RWPE2 (cell line): ENCODE data around the gene GRIN2D.

Source experiments
- ATAC-seq: fragments of 200-7000 bp; cut with Tn5 transposase; 3 replicates; pipeline ENCODE4 v1.9.1; 2021; ENCODE audit warnings: low read depth
- DNase-seq: peaks from one replicate; pipeline ENCODE4 v3.0.0-alpha.2; 2020; ENCODE audit warnings: low spot score
- H3K27ac ChIP-seq: fragments of 450-650 bp; 2 replicates; pipeline ENCODE4 v1.5.1; 2017; ENCODE audit warnings: mild to moderate bottlenecking; ENCODE audit not compliant: poor library complexity, severe bottlenecking
- H3K27me3 ChIP-seq: fragments of 250-450 bp; sonication (Bioruptor Pico); 2 replicates; pipeline ENCODE4 v1.5.1; 2021; ENCODE audit warnings: mild to moderate bottlenecking, moderate library complexity; ENCODE audit not compliant: insufficient read depth, poor library complexity, severe bottlenecking
- H3K36me3 ChIP-seq: fragments of 250-450 bp; sonication (Bioruptor Pico); 2 replicates; pipeline ENCODE4 v1.5.1; 2020; ENCODE audit warnings: low read depth, mild to moderate bottlenecking, moderate library complexity
- H3K4me1 ChIP-seq: fragments of 250-450 bp; sonication (Bioruptor Pico); 2 replicates; pipeline ENCODE4 v1.5.1; 2021; ENCODE audit warnings: mild to moderate bottlenecking, moderate library complexity; ENCODE audit not compliant: insufficient read depth, poor library complexity, severe bottlenecking
- H3K4me3 ChIP-seq: fragments of 250-450 bp; sonication (Bioruptor Pico); 2 replicates; pipeline ENCODE4 v1.5.1; 2021; ENCODE audit warnings: mild to moderate bottlenecking, moderate library complexity; ENCODE audit not compliant: severe bottlenecking
- H3K9me3 ChIP-seq: fragments of 250-450 bp; sonication (Bioruptor Pico); 2 replicates; pipeline ENCODE4 v1.5.1; 2021; ENCODE audit warnings: mild to moderate bottlenecking, moderate library complexity; ENCODE audit not compliant: severe bottlenecking
- TF ChIP-seq, protein P1 (sequence below): fragments of 450-650 bp; IDR thresholded peaks from one replicate; pipeline ENCODE4 v1.5.1; 2017; ENCODE audit warnings: mild to moderate bottlenecking, moderate library complexity; ENCODE audit not compliant: poor library complexity, severe bottlenecking

GRIN2D gene

DNA sequence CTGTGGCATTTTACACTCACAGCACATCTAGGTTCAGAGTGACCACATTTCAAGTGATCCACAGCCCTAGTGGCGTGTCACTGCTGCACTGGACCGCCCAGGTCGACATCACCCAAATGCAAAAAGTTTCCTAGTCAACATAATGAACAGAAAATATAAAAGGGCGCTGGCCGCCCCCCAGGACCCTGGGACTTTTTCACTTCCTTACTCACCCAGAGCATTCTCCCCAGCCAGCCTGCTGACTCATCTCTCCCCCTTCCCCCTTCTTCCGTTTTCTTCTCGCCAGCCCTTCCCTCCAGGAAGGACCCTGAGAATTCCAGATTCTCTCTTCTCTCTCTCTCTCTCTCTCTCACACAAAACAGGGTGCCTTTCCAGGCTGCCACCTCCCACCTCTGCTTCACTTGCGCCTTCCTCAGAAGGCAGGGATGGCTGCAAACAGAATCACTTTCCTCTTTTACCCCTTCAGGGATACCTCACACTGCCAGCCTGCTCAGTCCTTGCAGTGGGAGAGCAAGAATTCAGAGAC, 31.3 kb downstream of the GRIN2D start:
- peak; percentile 83 for ATAC-seq
- Histone ChIP-seq H3K27me3 (no peaks in the 10 kb centered on the region), H3K4me1 (peaks cover 6% of the 10 kb centered on the region), H3K4me3 (no peak overlapping the region), H3K9me3 (no peaks in the 10 kb centered on the region), H3K27ac (peak overlapping the region; percentile 53), H3K36me3 (no peaks in the 10 kb centered on the region)
- TF ChIP-seq, protein P1, sequence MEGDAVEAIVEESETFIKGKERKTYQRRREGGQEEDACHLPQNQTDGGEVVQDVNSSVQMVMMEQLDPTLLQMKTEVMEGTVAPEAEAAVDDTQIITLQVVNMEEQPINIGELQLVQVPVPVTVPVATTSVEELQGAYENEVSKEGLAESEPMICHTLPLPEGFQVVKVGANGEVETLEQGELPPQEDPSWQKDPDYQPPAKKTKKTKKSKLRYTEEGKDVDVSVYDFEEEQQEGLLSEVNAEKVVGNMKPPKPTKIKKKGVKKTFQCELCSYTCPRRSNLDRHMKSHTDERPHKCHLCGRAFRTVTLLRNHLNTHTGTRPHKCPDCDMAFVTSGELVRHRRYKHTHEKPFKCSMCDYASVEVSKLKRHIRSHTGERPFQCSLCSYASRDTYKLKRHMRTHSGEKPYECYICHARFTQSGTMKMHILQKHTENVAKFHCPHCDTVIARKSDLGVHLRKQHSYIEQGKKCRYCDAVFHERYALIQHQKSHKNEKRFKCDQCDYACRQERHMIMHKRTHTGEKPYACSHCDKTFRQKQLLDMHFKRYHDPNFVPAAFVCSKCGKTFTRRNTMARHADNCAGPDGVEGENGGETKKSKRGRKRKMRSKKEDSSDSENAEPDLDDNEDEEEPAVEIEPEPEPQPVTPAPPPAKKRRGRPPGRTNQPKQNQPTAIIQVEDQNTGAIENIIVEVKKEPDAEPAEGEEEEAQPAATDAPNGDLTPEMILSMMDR = no peak
- no peak for DNase-seq

DNA sequence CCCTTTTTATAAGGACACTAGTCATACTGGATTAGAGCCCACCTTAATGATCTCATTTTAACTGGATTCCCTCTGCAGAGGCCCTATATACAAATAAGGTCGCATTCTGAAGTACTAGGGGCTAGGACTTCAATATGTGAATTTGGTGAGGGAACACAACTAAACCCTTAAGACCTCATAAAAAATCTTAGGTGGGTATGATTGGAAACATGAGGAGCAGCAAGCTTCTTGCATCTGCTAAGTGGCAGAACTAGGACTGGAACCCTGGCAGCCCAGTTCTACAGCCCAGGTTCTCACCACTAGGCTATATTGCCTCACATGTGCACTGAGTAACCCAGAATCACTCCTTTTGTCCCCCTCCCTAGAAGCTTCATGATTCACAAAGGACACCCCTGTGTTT, 35.2 kb downstream of the GRIN2D start:
- TF ChIP-seq, protein P1 = no peak
- no peak overlapping the region for H3K27ac ChIP-seq
- H3K27me3 ChIP-seq = no peaks in the 10 kb centered on the region
- H3K4me3 ChIP-seq = no peak overlapping the region
- peaks cover 6% of the 10 kb centered on the region for H3K4me1 ChIP-seq
- no peaks in the 10 kb centered on the region for H3K36me3 ChIP-seq
- DNase-seq (no peak), ATAC-seq (no peak)
- H3K9me3 ChIP-seq = no peaks in the 10 kb centered on the region

DNA sequence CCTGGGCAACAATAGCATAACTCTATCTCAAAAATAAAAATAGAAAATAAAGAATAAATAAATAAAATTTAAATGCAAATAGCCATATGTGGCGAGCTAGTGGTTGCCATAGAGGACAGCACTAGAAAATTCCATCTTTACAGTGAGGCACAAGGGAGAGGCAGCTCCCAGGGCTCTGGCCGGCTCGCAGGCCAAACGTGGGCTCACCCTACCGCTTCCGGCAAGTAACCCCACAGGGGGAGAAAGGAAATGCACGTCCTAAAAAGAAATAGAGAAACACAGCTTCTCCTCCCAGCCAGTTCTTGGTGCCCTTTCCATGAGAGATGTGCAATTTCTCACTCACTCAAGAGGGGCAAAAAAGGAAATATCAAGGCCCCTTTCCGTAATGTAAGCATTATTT, 39.9 kb downstream of the GRIN2D start:
- Histone ChIP-seq H3K4me3 (no peak overlapping the region), H3K27ac (no peak overlapping the region), H3K4me1 (no peaks in the 10 kb centered on the region), H3K27me3 (no peaks in the 10 kb centered on the region), H3K36me3 (no peaks in the 10 kb centered on the region), H3K9me3 (no peaks in the 10 kb centered on the region)
- DNase-seq (no peak), ATAC-seq (no peak)
- TF ChIP-seq, protein P1 = no peak

DNA sequence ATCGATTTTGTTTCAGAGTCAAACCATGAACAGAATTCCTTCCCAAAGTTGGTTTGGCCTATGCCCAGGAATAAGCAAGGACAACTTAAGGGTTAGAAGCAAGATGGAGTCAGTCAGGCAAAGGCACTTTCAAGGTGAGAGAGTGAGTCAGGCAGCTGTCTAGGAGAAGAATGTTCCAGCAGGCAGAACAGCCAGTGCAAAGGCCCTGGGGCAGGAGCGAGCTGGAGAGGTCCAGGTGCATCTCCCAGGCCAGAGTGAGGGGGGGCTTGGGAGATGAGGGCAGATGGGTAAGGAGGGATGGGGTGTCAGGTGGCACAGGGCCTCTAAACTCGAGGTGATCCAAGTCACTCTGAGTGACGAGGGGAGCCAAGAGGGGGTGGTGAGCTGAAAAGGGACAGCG, 43.1 kb downstream of the GRIN2D start:
- ATAC-seq (no peak), DNase-seq (no peak)
- no peaks in the 10 kb centered on the region for H3K36me3 ChIP-seq
- no peak overlapping the region for H3K27ac ChIP-seq
- H3K27me3 ChIP-seq = no peaks in the 10 kb centered on the region
- no peaks in the 10 kb centered on the region for H3K4me1 ChIP-seq
- no peak overlapping the region for H3K4me3 ChIP-seq
- no peaks in the 10 kb centered on the region for H3K9me3 ChIP-seq
- TF ChIP-seq, protein P1 = no peak

DNA sequence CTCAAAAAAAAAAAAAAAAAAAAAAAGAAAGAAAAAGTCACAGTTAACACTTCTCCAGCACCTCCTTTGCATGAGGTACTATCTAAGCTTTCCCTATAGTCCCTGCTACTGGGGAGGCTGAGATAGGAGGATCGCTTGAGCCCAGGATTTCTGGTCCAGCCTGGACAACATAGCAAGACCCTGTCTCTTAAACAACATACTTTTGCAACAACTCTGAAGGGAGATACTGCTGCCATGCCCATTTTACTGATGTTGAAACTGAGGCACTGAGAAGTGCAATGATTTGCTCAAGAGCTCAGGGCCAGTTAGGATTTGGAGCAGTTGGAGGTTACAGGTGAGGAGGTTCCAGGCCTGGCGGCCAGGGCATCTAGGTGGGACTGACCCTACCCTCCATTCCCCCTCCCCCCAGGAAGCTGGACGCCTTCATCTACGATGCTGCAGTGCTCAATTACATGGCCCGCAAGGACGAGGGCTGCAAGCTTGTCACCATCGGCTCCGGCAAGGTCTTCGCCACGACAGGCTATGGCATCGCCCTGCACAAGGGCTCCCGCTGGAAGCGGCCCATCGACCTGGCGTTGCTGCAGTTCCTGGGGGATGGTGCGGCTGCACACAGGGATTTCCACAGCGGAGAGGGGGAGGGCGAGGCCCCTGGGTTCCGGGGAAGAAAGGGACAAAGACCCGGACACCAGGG, 48.0 kb downstream of the GRIN2D start:
- H3K27ac ChIP-seq = no peak overlapping the region
- H3K9me3 ChIP-seq = no peaks in the 10 kb centered on the region
- DNase-seq (no peak), ATAC-seq (no peak)
- H3K4me1 ChIP-seq = peaks cover 6% of the 10 kb centered on the region
- peaks cover 12% of the 10 kb centered on the region for H3K27me3 ChIP-seq
- H3K36me3 ChIP-seq = no peaks in the 10 kb centered on the region
- no peak overlapping the region for H3K4me3 ChIP-seq
- TF ChIP-seq, protein P1 = no peak
